Glutamatergic neuron (in vitro differentiated cells): Measurements from ENCODE around the gene RPL7A. TPM values are rescaled to one million over a fixed set of nuclear protein-coding genes. Genes with fewer than 3 reads are reported as not detected.
"Not testable (repeated sequence)": the region's sequence is repeated elsewhere in the genome, so short reads cannot be mapped to it uniquely, and the experiment has no call there.

Experiments
- DNase-seq: peaks from one replicate; pipeline ENCODE4 v3.0.0; 2022
- H3K27ac Mint-ChIP-seq: one replicate; pipeline ENCODE4 v1.8.0; 2020; ENCODE audit warnings: mild to moderate bottlenecking, mixed read lengths, inconsistent platforms; ENCODE audit not compliant: unreplicated experiment
- H3K27me3 Mint-ChIP-seq: one replicate; pipeline ENCODE4 v1.8.0; 2020; ENCODE audit warnings: mild to moderate bottlenecking, moderate library complexity, mixed read lengths, inconsistent platforms; ENCODE audit not compliant: unreplicated experiment
- H3K36me3 Mint-ChIP-seq: one replicate; pipeline ENCODE4 v1.8.0; 2020; ENCODE audit warnings: mild to moderate bottlenecking, mixed read lengths, inconsistent platforms; ENCODE audit not compliant: unreplicated experiment
- H3K4me1 Mint-ChIP-seq: one replicate; pipeline ENCODE4 v1.8.0; 2020; ENCODE audit warnings: mild to moderate bottlenecking, low read depth, mixed read lengths, inconsistent platforms; ENCODE audit not compliant: unreplicated experiment
- H3K4me3 Mint-ChIP-seq: one replicate; pipeline ENCODE4 v1.8.0; 2020; ENCODE audit warnings: mild to moderate bottlenecking, mixed read lengths, inconsistent platforms; ENCODE audit not compliant: unreplicated experiment
- H3K9me3 Mint-ChIP-seq: one replicate; pipeline ENCODE4 v1.8.0; 2020; ENCODE audit warnings: mild to moderate bottlenecking, moderate library complexity, mixed read lengths, inconsistent platforms; ENCODE audit not compliant: unreplicated experiment
- CTCF ChIP-seq: fragments of 200-600 bp; sonication (generic); IDR thresholded peaks from one replicate; pipeline ENCODE4 v1.5.0; 2021; ENCODE audit not compliant: partially characterized antibody, unreplicated experiment
- total RNA-seq: library from RNA; stranded (reverse); fragmentation: NEBNext Ultra II Directional; extraction: Animal tissue kit (Norgen Biotek cat#: 25700); gene quantifications from one replicate; pipeline ENCODE4 v1.2.1, GENCODE V29; 2021; ENCODE audit not compliant: unreplicated experiment

RPL7A gene
- total RNA-seq, 1 donor from 2014 or later: 1,442 TPM

GRCh38 chr9:133332381-133332730 lies 15.7 kb upstream of the RPL7A start:
- peaks cover 6% of the 10 kb centered on the region for H3K27me3 Mint-ChIP-seq
- peaks cover 4% of the 10 kb centered on the region for H3K9me3 Mint-ChIP-seq
- TF ChIP-seq CTCF: no peak
- no peak for DNase-seq
- no peak overlapping the region for H3K4me3 Mint-ChIP-seq
- peaks cover 4% of the 10 kb centered on the region for H3K36me3 Mint-ChIP-seq
- peaks cover 2% of the 10 kb centered on the region for H3K4me1 Mint-ChIP-seq
- H3K27ac Mint-ChIP-seq: no peak overlapping the region

GRCh38 chr9:133333011-133333410 lies 15.0 kb upstream of the RPL7A start:
- no peak for TF ChIP-seq CTCF
- no peak overlapping the region for H3K4me3 Mint-ChIP-seq
- H3K27ac Mint-ChIP-seq: no peak overlapping the region
- H3K9me3 Mint-ChIP-seq: peaks cover 4% of the 10 kb centered on the region
- DNase-seq: no peak
- H3K36me3 Mint-ChIP-seq: peaks cover 4% of the 10 kb centered on the region
- H3K27me3 Mint-ChIP-seq: peaks cover 6% of the 10 kb centered on the region
- peaks cover 2% of the 10 kb centered on the region for H3K4me1 Mint-ChIP-seq

- H3K9me3 Mint-ChIP-seq: peaks cover 4% of the 10 kb centered on the region
- no peak overlapping the region for H3K4me3 Mint-ChIP-seq
- peaks cover 4% of the 10 kb centered on the region for H3K36me3 Mint-ChIP-seq
- no peak for TF ChIP-seq CTCF
- peaks cover 2% of the 10 kb centered on the region for H3K4me1 Mint-ChIP-seq
- no peak overlapping the region for H3K27ac Mint-ChIP-seq
- H3K27me3 Mint-ChIP-seq: peaks cover 6% of the 10 kb centered on the region
- DNase-seq: no peak
Measured at GRCh38 chr9:133333566-133333965, 14.5 kb upstream of the RPL7A start.

- TF ChIP-seq CTCF: no peak
- H3K27ac Mint-ChIP-seq: no peak overlapping the region
- H3K9me3 Mint-ChIP-seq: peaks cover 4% of the 10 kb centered on the region
- peaks cover 6% of the 10 kb centered on the region for H3K27me3 Mint-ChIP-seq
- no peak for DNase-seq
- peaks cover 4% of the 10 kb centered on the region for H3K36me3 Mint-ChIP-seq
- peaks cover 2% of the 10 kb centered on the region for H3K4me1 Mint-ChIP-seq
- no peak overlapping the region for H3K4me3 Mint-ChIP-seq
Measured at GRCh38 chr9:133334161-133334560, 13.9 kb upstream of the RPL7A start.

GRCh38 chr9:133334888-133335287 lies 13.1 kb upstream of the RPL7A start:
- H3K36me3 Mint-ChIP-seq, H3K27ac Mint-ChIP-seq, H3K27me3 Mint-ChIP-seq, DNase-seq, H3K4me1 Mint-ChIP-seq, H3K9me3 Mint-ChIP-seq: not testable (repeated sequence)
- H3K4me3 Mint-ChIP-seq: peak overlapping the region; percentile 97
